Measurements from ENCODE around the gene ADD2. TPM values are rescaled to one million over a fixed set of nuclear protein-coding genes. Genes with fewer than 3 reads are reported as not detected.

The ADD2 gene
- total RNA-seq, 4 donors from 2014 or later = 0.42 to 2.4 (median 1.3) TPM

DNA sequence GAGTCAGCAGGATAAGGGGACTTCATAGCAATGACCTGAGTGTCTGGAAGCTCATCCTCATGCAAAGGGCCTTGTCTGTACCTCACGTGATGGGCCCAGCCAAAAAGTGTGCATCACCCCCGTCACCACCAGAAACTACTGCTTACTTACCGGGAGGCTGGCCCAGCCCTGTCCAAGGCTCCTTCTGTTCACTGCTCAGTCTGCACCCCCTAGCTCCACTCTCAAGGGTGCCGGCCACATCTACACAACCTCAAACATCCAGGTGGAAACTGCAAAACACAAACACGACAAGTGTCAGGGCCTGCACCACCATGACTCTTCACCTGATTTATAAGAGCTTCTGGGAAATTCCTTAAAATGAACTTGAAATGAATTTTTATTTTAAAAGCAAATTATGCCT, 55.1 kb downstream of the ADD2 start:
- TF ChIP-seq POLR2A (IDR thresholded peaks at IDR 0.05) = no peak
- TF ChIP-seq, protein P1, sequence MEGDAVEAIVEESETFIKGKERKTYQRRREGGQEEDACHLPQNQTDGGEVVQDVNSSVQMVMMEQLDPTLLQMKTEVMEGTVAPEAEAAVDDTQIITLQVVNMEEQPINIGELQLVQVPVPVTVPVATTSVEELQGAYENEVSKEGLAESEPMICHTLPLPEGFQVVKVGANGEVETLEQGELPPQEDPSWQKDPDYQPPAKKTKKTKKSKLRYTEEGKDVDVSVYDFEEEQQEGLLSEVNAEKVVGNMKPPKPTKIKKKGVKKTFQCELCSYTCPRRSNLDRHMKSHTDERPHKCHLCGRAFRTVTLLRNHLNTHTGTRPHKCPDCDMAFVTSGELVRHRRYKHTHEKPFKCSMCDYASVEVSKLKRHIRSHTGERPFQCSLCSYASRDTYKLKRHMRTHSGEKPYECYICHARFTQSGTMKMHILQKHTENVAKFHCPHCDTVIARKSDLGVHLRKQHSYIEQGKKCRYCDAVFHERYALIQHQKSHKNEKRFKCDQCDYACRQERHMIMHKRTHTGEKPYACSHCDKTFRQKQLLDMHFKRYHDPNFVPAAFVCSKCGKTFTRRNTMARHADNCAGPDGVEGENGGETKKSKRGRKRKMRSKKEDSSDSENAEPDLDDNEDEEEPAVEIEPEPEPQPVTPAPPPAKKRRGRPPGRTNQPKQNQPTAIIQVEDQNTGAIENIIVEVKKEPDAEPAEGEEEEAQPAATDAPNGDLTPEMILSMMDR (IDR thresholded peaks at IDR 0.05) = no peak
- intact Hi-C loops (cut with DNase I) = no loop called here
- no peaks in the 10 kb centered on the region for H3K4me1 ChIP-seq
- no peak for DNase-seq
- no peaks in the 10 kb centered on the region for H3K36me3 ChIP-seq
- H3K27me3 ChIP-seq = peaks cover 0 to 5% (median 0%) of the 10 kb centered on the region in 4 donors
- no peak overlapping the region for H3K4me3 ChIP-seq
- 94 to 98% methylated on average over 3 to 5 of the region's 5 CpGs for WGBS, 2 donors
- no peak overlapping the region for H3K27ac ChIP-seq
- no peaks in the 10 kb centered on the region for H3K9me3 ChIP-seq

DNA sequence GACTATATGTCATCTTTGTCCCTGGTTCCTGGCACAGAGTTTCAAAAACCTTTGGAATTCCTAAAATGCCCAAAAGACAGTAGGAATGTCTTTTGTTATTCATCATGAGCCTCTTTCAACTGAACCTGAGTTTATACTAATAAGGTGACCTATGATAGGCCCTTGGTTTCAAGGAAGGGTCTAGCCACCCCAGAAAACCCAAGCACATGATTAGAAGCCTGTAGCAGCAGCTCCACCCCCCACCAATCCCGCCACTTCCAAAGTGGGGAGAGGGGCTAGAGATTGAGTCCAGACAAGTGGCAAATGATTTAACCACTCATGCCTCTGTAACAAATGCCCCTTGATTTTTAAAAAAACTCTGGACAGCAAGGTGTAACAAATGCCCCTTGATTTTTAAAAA, 56.8 kb downstream of the ADD2 start:
- H3K27ac ChIP-seq = no peak overlapping the region
- no peak for DNase-seq
- peaks cover 0 to 5% (median 0%) of the 10 kb centered on the region in 4 donors for H3K27me3 ChIP-seq
- 100% methylated on average over 1 of the region's 1 CpG for WGBS, 2 donors
- no peaks in the 10 kb centered on the region for H3K36me3 ChIP-seq
- no peak overlapping the region for H3K4me3 ChIP-seq
- intact Hi-C loops (cut with DNase I) = no loop called here
- TF ChIP-seq POLR2A (IDR thresholded peaks at IDR 0.05) = no peak
- TF ChIP-seq, protein P1 (IDR thresholded peaks at IDR 0.05) = no peak
- H3K9me3 ChIP-seq = no peaks in the 10 kb centered on the region
- no peaks in the 10 kb centered on the region for H3K4me1 ChIP-seq

DNA sequence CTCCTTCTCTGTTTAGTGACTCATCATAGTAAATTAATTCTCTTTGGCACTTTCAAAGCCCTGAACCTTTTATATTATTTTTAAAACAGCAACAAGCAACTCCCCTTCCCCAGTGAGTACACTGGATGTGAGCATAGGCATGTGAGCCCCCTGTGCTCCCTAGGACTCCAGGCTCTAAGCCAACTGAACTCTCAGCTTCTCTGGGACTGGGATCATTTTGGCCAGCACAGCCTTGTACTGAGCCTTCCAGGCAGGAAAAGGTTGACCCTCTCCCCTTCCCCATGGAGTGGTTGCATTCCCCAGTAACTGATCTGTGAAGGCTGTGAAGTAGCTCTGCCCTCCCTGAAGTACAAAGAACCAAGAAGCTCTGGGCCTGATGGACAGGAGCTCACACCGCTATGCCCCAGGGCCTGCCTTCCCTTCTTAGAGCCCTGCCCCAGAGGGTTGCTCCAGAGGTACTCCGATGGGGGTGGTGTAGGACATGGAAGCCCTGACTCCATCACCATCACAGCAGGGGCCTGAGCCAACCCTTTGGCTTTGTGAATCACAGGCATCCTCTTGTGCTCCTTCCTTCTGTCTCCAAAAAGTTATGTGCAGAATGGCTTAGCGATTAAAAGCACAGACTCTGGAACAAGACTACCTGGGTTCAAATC, 57.8 kb downstream of the ADD2 start:
- H3K27ac ChIP-seq = no peak overlapping the region
- TF ChIP-seq, protein P1 (IDR thresholded peaks at IDR 0.05) = no peak
- TF ChIP-seq POLR2A (IDR thresholded peaks at IDR 0.05) = no peak
- no peaks in the 10 kb centered on the region for H3K4me1 ChIP-seq
- H3K36me3 ChIP-seq = no peaks in the 10 kb centered on the region
- WGBS, 2 donors = 93 to 100% methylated on average over 1 to 3 of the region's 3 CpGs
- H3K9me3 ChIP-seq = no peaks in the 10 kb centered on the region
- DNase-seq = no peak
- H3K4me3 ChIP-seq = no peak overlapping the region
- H3K27me3 ChIP-seq = no peaks in the 10 kb centered on the region
- intact Hi-C loops (cut with DNase I) = no loop called here

DNA sequence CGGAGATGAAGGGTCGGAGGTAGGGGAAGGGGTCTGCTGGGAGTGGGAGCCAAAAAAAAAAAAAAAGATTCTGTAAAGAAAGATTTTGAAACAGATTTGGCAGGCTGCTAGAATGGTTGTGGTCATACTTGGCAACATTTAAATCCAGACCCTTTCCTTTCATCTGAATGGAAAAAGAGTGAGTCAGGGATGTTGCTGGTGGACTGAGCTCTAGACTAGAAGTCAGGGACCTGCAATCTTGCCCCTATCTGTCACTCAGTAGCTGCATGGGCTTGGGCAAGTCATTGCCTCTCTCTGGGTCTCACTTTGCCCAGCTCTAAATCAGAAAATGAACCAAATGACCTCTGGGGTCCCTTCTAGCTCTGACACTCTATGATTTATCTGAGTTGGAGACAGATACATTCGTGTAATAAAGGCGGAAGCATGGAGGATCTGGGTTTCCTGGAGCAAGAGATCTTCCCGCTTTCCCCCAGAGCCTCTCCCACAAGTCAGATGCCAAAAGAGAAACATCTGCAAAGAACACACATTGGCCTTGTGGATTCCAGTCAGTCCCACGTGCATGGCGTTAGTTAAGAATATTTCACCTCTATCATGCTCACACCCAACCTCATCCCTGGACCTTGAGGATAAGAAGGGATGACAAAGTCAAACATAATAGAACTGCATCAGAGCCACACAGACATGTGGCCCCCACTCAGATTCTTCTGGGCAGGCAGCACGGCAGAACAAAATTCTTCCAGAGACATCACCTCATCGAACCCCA, 58.5 kb downstream of the ADD2 start:
- Histone ChIP-seq H3K27ac (no peak overlapping the region), H3K27me3 (no peaks in the 10 kb centered on the region), H3K9me3 (no peaks in the 10 kb centered on the region), H3K36me3 (no peaks in the 10 kb centered on the region), H3K4me1 (no peaks in the 10 kb centered on the region), H3K4me3 (no peak overlapping the region)
- no peak for DNase-seq
- intact Hi-C loops (cut with DNase I) = no loop called here
- 77 to 79% methylated on average over 9 of the region's 9 CpGs for WGBS, 2 donors
- TF ChIP-seq, protein P1 (IDR thresholded peaks at IDR 0.05) = no peak
- no peak for TF ChIP-seq POLR2A (IDR thresholded peaks at IDR 0.05)
